ENCODE results near the gene C8A. TPM values are rescaled to one million over a fixed set of nuclear protein-coding genes. Genes with fewer than 3 reads are reported as not detected.

The C8A gene
- polyA plus RNA-seq, 2 donors, result not detected

DNA sequence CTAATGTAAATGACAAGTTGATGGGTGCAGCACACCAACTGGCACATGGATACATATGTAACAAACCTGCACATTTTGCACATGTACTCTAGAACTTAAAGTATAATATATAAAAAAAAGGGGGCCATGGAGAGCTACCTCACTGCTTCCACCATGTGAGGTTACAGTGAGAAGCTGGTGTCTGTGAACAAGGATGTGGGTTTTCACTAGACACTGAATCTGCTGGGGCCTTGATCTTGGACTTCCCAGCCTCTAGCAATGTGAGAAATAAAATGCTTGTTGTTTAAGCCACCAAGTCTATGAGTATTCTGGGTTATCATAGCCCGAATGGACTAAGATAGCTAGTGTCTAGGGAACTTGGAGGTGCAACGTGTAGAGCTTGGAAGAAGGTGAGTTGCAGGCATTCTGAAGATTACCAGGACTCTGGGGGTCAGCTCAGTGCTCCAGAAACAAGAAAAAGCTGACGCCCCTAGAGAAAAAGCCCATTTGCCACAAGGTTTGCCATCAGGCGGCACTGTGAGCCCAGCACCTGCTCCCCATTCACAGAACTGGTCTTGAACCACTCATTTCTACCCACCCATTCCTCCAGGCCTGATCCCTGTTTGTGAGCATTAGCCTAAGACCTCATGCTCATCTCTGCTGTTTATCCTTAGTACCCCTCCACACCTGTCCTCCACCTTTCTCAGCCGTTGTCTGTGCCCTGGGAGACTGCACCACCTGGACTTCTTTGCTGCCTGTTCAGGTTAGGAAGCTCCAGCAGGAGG is 20.3 kb upstream of the C8A start:
- Histone ChIP-seq H3K4me1 (ENCODE audit: control insufficient read depth in 2 of 2, insufficient read depth in 2 of 2, low read length in 1 of 2) (no peaks in the 10 kb centered on the region), H3K27me3 (ENCODE audit: control insufficient read depth in 1 of 2, insufficient read depth in 2 of 2, low read length in 2 of 2) (no peaks in the 10 kb centered on the region)
- 83 to 95% methylated on average over 5 of the region's 5 CpGs for WGBS, 2 donors

DNA sequence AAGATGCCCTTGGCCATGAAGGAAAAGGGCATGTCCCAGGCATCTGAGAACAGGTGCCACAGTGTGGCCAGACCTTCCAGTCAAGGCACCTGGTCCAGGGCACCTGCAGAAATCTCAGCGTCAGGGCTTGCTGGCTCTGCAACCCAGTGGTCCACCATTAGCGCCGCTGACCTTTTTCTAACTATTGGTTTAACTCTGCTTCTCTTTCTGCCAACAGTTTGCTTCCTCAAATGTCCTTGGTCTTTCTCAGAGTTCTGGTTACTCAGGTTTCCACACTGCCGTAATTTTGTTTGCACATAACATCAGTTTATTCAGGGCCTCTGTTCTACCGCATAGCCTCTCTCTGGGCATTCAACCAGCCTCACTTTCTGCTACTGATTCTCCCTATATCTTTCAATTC is 18.9 kb upstream of the C8A start:
- WGBS, 2 donors, result 85 to 95% methylated on average over 5 of the region's 5 CpGs
- no peaks in the 10 kb centered on the region for H3K27me3 ChIP-seq (ENCODE audit: control insufficient read depth in 1 of 2, insufficient read depth in 2 of 2, low read length in 2 of 2)
- H3K9me3 ChIP-seq (ENCODE audit: control insufficient read depth in 2 of 2, insufficient read depth in 1 of 2, low read depth in 1 of 2, low read length in 1 of 2), result no peaks in the 10 kb centered on the region

More for the DNA sequence above, 20.3 kb upstream of the C8A start:
- Histone ChIP-seq H3K4me3 (ENCODE audit: low read depth in 1 of 2, low read length in 2 of 2) (no peak overlapping the region), H3K36me3 (ENCODE audit: control insufficient read depth in 2 of 2, insufficient read depth in 2 of 2, low read length in 1 of 2) (no peaks in the 10 kb centered on the region), H3K27ac (ENCODE audit: low read depth in 2 of 2, low read length in 1 of 2) (no peak overlapping the region), H3K9me3 (ENCODE audit: control insufficient read depth in 2 of 2, insufficient read depth in 1 of 2, low read depth in 1 of 2, low read length in 1 of 2) (no peaks in the 10 kb centered on the region)

GRCh38 chr1:56836359-56836758 is 18.2 kb upstream of the C8A start:
- no peaks in the 10 kb centered on the region for H3K4me1 ChIP-seq (ENCODE audit: control insufficient read depth in 2 of 2, insufficient read depth in 2 of 2, low read length in 1 of 2)
- WGBS, 2 donors, result 89 to 90% methylated on average over 4 of the region's 4 CpGs

More for the DNA sequence above, 18.9 kb upstream of the C8A start:
- Histone ChIP-seq H3K4me1 (ENCODE audit: control insufficient read depth in 2 of 2, insufficient read depth in 2 of 2, low read length in 1 of 2) (no peaks in the 10 kb centered on the region), H3K36me3 (ENCODE audit: control insufficient read depth in 2 of 2, insufficient read depth in 2 of 2, low read length in 1 of 2) (no peaks in the 10 kb centered on the region), H3K4me3 (ENCODE audit: low read depth in 1 of 2, low read length in 2 of 2) (no peak overlapping the region), H3K27ac (ENCODE audit: low read depth in 2 of 2, low read length in 1 of 2) (no peak overlapping the region)

DNA sequence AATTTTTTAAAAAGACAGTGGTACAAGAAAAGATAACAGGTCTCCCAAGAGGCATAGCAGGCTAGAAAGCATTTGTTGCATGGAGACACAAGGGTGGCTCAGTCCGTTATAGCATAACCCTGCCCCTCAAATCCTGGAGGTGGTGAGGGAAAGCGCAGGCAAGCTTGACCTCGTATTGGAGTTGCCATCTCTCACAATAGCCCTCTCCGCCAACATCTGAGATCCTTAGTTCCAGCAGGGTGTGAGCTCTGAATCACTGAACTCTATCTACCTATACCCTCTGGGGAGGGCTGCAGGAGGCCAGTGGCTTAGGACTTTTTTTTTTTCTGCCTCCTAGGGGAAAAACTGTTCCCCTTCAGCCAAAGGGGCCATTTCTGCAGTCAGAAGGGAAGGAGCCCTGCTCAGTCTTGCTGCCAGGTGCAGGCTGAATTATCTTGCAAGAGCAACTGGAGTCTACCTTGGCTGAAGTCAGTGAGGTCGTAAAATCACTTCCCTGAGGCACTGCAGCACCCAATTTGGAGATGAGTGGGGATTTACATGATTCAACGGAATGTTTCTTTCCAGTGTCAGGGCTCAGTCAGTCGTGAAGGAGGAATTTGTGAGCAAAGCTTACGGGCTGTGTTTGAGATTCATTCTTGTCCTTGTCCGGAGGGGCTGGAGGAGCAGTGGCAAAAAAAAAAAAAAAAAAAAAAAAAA is 17.2 kb upstream of the C8A start:
- Histone ChIP-seq H3K27ac (ENCODE audit: low read depth in 2 of 2, low read length in 1 of 2) (no peak overlapping the region), H3K36me3 (ENCODE audit: control insufficient read depth in 2 of 2, insufficient read depth in 2 of 2, low read length in 1 of 2) (no peaks in the 10 kb centered on the region), H3K27me3 (ENCODE audit: control insufficient read depth in 1 of 2, insufficient read depth in 2 of 2, low read length in 2 of 2) (no peaks in the 10 kb centered on the region), H3K4me3 (ENCODE audit: low read depth in 1 of 2, low read length in 2 of 2) (no peak overlapping the region), H3K4me1 (ENCODE audit: control insufficient read depth in 2 of 2, insufficient read depth in 2 of 2, low read length in 1 of 2) (no peaks in the 10 kb centered on the region), H3K9me3 (ENCODE audit: control insufficient read depth in 2 of 2, insufficient read depth in 1 of 2, low read depth in 1 of 2, low read length in 1 of 2) (no peaks in the 10 kb centered on the region)
- whole genome bisulfite sequencing, 2 donors, result 50 to 60% methylated on average over 9 of the region's 9 CpGs

More at GRCh38 chr1:56836359-56836758, 18.2 kb upstream of the C8A start:
- no peak overlapping the region for H3K27ac ChIP-seq (ENCODE audit: low read depth in 2 of 2, low read length in 1 of 2)
- H3K4me3 ChIP-seq (ENCODE audit: low read depth in 1 of 2, low read length in 2 of 2), result no peak overlapping the region
- no peaks in the 10 kb centered on the region for H3K27me3 ChIP-seq (ENCODE audit: control insufficient read depth in 1 of 2, insufficient read depth in 2 of 2, low read length in 2 of 2)
- H3K36me3 ChIP-seq (ENCODE audit: control insufficient read depth in 2 of 2, insufficient read depth in 2 of 2, low read length in 1 of 2), result no peaks in the 10 kb centered on the region
- no peaks in the 10 kb centered on the region for H3K9me3 ChIP-seq (ENCODE audit: control insufficient read depth in 2 of 2, insufficient read depth in 1 of 2, low read depth in 1 of 2, low read length in 1 of 2)

DNA sequence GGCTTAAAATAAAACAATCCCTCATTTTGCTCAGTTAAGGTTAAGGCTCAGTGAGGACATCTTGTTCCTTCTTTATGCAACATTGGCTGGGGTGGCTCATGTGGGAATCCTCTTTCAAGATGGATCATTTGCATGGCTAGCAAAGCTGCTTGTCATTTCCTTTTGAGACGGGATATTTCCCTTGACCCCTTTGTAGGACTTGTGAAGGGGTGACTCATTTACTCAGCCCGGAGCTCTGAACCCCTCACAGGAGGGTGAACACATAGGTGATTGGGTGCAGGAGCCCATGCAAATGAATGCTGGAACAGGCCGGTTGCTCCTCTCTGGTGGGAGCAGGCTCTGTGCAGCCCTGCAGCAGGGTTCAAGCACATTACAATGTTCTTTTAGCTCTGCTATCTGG is 15.8 kb upstream of the C8A start:
- Histone ChIP-seq H3K27me3 (ENCODE audit: control insufficient read depth in 1 of 2, insufficient read depth in 2 of 2, low read length in 2 of 2) (no peaks in the 10 kb centered on the region), H3K36me3 (ENCODE audit: control insufficient read depth in 2 of 2, insufficient read depth in 2 of 2, low read length in 1 of 2) (no peaks in the 10 kb centered on the region), H3K4me3 (ENCODE audit: low read depth in 1 of 2, low read length in 2 of 2) (no peak overlapping the region), H3K4me1 (ENCODE audit: control insufficient read depth in 2 of 2, insufficient read depth in 2 of 2, low read length in 1 of 2) (no peaks in the 10 kb centered on the region), H3K27ac (ENCODE audit: low read depth in 2 of 2, low read length in 1 of 2) (no peak overlapping the region), H3K9me3 (ENCODE audit: control insufficient read depth in 2 of 2, insufficient read depth in 1 of 2, low read depth in 1 of 2, low read length in 1 of 2) (no peaks in the 10 kb centered on the region)
- WGBS, 2 donors, result 81 to 82% methylated on average over 3 of the region's 3 CpGs

DNA sequence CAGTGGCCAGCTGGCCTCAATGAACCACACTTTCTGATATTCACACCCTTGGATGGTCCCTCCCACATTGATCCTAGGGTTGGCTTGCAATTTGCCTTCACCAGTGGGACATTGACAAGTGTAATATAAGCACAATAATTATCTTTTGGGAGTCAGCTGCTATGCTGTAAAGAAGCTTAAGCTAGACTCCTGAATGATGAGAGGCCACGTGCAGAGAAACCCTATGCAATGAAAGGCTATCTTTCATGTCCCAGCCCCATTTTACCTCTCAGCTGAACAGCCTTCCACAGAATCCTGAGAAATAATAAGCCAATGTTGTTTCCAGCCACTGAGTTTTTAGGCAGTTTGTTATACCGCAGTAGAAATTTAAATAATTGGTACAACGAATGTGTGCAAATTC is 11.1 kb upstream of the C8A start:
- Histone ChIP-seq H3K4me1 (ENCODE audit: control insufficient read depth in 2 of 2, insufficient read depth in 2 of 2, low read length in 1 of 2) (no peaks in the 10 kb centered on the region), H3K27me3 (ENCODE audit: control insufficient read depth in 1 of 2, insufficient read depth in 2 of 2, low read length in 2 of 2) (no peaks in the 10 kb centered on the region)
- 88 to 93% methylated on average over 3 of the region's 3 CpGs for WGBS, 2 donors

GRCh38 chr1:56844545-56845136 is 10.0 kb upstream of the C8A start:
- no peaks in the 10 kb centered on the region for H3K9me3 ChIP-seq (ENCODE audit: control insufficient read depth in 2 of 2, insufficient read depth in 1 of 2, low read depth in 1 of 2, low read length in 1 of 2)
- 72 to 74% methylated on average over 9 of the region's 9 CpGs for WGBS, 2 donors
- H3K4me3 ChIP-seq (ENCODE audit: low read depth in 1 of 2, low read length in 2 of 2), result no peak overlapping the region
- H3K4me1 ChIP-seq (ENCODE audit: control insufficient read depth in 2 of 2, insufficient read depth in 2 of 2, low read length in 1 of 2), result no peaks in the 10 kb centered on the region
- H3K36me3 ChIP-seq (ENCODE audit: control insufficient read depth in 2 of 2, insufficient read depth in 2 of 2, low read length in 1 of 2), result no peaks in the 10 kb centered on the region
- no peak overlapping the region for H3K27ac ChIP-seq (ENCODE audit: low read depth in 2 of 2, low read length in 1 of 2)
- H3K27me3 ChIP-seq (ENCODE audit: control insufficient read depth in 1 of 2, insufficient read depth in 2 of 2, low read length in 2 of 2), result no peaks in the 10 kb centered on the region

More for the DNA sequence above, 11.1 kb upstream of the C8A start:
- no peak overlapping the region for H3K27ac ChIP-seq (ENCODE audit: low read depth in 2 of 2, low read length in 1 of 2)
- H3K36me3 ChIP-seq (ENCODE audit: control insufficient read depth in 2 of 2, insufficient read depth in 2 of 2, low read length in 1 of 2), result no peaks in the 10 kb centered on the region
- no peak overlapping the region for H3K4me3 ChIP-seq (ENCODE audit: low read depth in 1 of 2, low read length in 2 of 2)
- no peaks in the 10 kb centered on the region for H3K9me3 ChIP-seq (ENCODE audit: control insufficient read depth in 2 of 2, insufficient read depth in 1 of 2, low read depth in 1 of 2, low read length in 1 of 2)

- no peak overlapping the region for H3K4me3 ChIP-seq (ENCODE audit: low read depth in 1 of 2, low read length in 2 of 2)
- WGBS, 2 donors, result 85 to 88% methylated on average over 3 of the region's 3 CpGs
- no peaks in the 10 kb centered on the region for H3K4me1 ChIP-seq (ENCODE audit: control insufficient read depth in 2 of 2, insufficient read depth in 2 of 2, low read length in 1 of 2)
- H3K9me3 ChIP-seq (ENCODE audit: control insufficient read depth in 2 of 2, insufficient read depth in 1 of 2, low read depth in 1 of 2, low read length in 1 of 2), result no peaks in the 10 kb centered on the region
- H3K27ac ChIP-seq (ENCODE audit: low read depth in 2 of 2, low read length in 1 of 2), result no peak overlapping the region
- no peaks in the 10 kb centered on the region for H3K27me3 ChIP-seq (ENCODE audit: control insufficient read depth in 1 of 2, insufficient read depth in 2 of 2, low read length in 2 of 2)
- H3K36me3 ChIP-seq (ENCODE audit: control insufficient read depth in 2 of 2, insufficient read depth in 2 of 2, low read length in 1 of 2), result no peaks in the 10 kb centered on the region
Measured at GRCh38 chr1:56845343-56845742, 9.3 kb upstream of the C8A start.

GRCh38 chr1:56849750-56850149 is 4.8 kb upstream of the C8A start:
- no peaks in the 10 kb centered on the region for H3K36me3 ChIP-seq (ENCODE audit: control insufficient read depth in 2 of 2, insufficient read depth in 2 of 2, low read length in 1 of 2)
- no peak overlapping the region for H3K4me3 ChIP-seq (ENCODE audit: low read depth in 1 of 2, low read length in 2 of 2)
- no peaks in the 10 kb centered on the region for H3K9me3 ChIP-seq (ENCODE audit: control insufficient read depth in 2 of 2, insufficient read depth in 1 of 2, low read depth in 1 of 2, low read length in 1 of 2)
- H3K4me1 ChIP-seq (ENCODE audit: control insufficient read depth in 2 of 2, insufficient read depth in 2 of 2, low read length in 1 of 2), result no peaks in the 10 kb centered on the region
- WGBS, 2 donors, result 80 to 83% methylated on average over 7 of the region's 7 CpGs
- no peak overlapping the region for H3K27ac ChIP-seq (ENCODE audit: low read depth in 2 of 2, low read length in 1 of 2)
- no peaks in the 10 kb centered on the region for H3K27me3 ChIP-seq (ENCODE audit: control insufficient read depth in 1 of 2, insufficient read depth in 2 of 2, low read length in 2 of 2)
